Muscle of arm (tissue), 14 donors: ENCODE data around the gene TUBB3. TPM values are rescaled to one million over a fixed set of nuclear protein-coding genes. Genes with fewer than 3 reads are reported as not detected.
"Not testable (repeated sequence)": the region's sequence is repeated elsewhere in the genome, so short reads cannot be mapped to it uniquely, and the experiment has no call there.

Source experiments
- DNase-seq: peaks from one replicate; pipeline ENCODE4 v3.0.0-alpha.2; 2013
- long read RNA-seq, 11 donors: transcript quantifications; one replicate each; lab custom pipeline, GENCODE V29; 2026
- polyA plus RNA-seq, 12 donors: library from polyadenylated mRNA; unstranded; fragments of 120-200 nt; gene quantifications; one replicate each; pipeline ENCODE4 v1.2.1, GENCODE V29; 2013; ENCODE audit not compliant: insufficient read length in 12 of 12

TUBB3 gene
- 10 to 100 TPM in 5 of 12 donors, 1 to 10 TPM in 6, not detected in 1; 4.8 to 36.9 (median 8.4) TPM for polyA plus RNA-seq
- long read RNA-seq, donor 1, transcript TUBB3-201 (4 exons, 1,769 nt): major isoform, 35 of 35 reads
- long read RNA-seq, donor 1, partial matches to known transcripts: 0 of 35 reads
- long read RNA-seq, donor 1, other reads (novel, unspliced or antisense): 0 of 35 reads
- long read RNA-seq, donor 2: 0 reads
- long read RNA-seq, donor 3, partial matches to known transcripts: 0 of 4 reads
- long read RNA-seq, donor 3, other reads (novel, unspliced or antisense): 0 of 4 reads
- long read RNA-seq, donor 4, partial matches to known transcripts: 0 of 1 reads
- long read RNA-seq, donor 4, other reads (novel, unspliced or antisense): 0 of 1 reads
- long read RNA-seq, donor 5, partial matches to known transcripts: 0 of 3 reads
- long read RNA-seq, donor 5, other reads (novel, unspliced or antisense): 0 of 3 reads
- long read RNA-seq, donor 6, partial matches to known transcripts: 0 of 2 reads
- long read RNA-seq, donor 6, other reads (novel, unspliced or antisense): 0 of 2 reads
- long read RNA-seq, donor 7, partial matches to known transcripts: 0 of 1 reads
- long read RNA-seq, donor 7, other reads (novel, unspliced or antisense): 0 of 1 reads
- long read RNA-seq, donor 8, partial matches to known transcripts: 0 of 3 reads
- long read RNA-seq, donor 8, other reads (novel, unspliced or antisense): 0 of 3 reads
- long read RNA-seq, donor 9, partial matches to known transcripts: 0 of 3 reads
- long read RNA-seq, donor 9, other reads (novel, unspliced or antisense): 0 of 3 reads
- long read RNA-seq, donor 10, partial matches to known transcripts: 0 of 2 reads
- long read RNA-seq, donor 10, other reads (novel, unspliced or antisense): 0 of 2 reads
- long read RNA-seq, donor 11, partial matches to known transcripts: 0 of 2 reads
- long read RNA-seq, donor 11, other reads (novel, unspliced or antisense): 0 of 2 reads

DNA sequence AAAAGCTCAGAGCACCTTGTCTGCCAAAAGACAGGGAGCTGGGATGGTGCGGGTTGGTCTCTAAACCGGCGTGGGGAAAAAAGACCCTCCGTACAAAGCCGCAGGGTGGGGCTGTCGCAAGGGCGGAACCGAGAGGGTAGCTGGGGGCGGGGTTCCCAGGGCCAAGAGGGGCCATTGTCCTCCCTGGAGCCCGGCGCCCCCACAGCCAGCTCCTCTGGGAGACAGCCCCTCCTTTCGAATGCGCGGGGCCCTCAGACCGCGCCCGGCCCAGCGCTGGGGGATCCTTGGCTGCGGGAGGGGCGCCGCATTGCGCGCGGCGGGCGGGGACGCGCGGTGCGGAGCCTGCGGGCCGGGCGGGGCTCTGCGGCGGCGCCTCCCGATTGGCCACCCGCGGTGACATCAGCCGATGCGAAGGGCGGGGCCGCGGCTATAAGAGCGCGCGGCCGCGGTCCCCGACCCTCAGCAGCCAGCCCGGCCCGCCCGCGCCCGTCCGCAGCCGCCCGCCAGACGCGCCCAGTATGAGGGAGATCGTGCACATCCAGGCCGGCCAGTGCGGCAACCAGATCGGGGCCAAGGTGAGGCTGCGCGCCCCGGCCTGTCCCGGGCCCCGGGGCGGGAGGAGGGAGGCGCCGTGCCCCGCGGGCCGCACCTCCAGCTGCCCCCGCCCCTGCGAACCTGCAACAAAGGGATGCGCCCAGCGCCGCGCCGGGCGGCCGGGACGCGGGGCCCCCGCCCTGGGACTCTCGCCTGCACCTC is at the start of gene TUBB3:
Gene TUBB3 (plus strand): TSS at position 459 of the 756 bp plus-strand sequence. CDS start 60 bp downstream, at position 519.
- no peak for DNase-seq

- peak; percentile 97 for DNase-seq
Measured at GRCh38 chr16:89873972-89874689, 49.0 kb upstream of the TUBB3 start.

DNA sequence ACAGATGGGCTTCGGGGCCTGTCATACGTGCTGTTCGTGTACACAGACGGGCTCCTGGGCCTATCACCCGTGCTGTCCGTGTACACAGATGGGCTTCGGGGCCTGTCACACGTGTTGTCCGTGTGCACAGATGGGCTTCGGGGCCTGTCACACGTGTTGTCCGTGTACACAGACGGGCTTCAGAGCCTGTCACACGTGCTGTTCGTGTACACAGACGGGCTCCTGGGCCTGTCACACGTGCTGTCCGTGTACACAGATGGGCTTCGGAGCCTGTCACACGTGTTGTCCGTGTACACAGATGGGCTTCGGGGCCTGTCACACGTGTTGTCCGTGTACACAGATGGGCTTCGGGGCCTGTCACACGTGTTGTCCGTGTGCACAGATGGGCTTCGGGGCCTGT is 44.0 kb upstream of the TUBB3 start:
- not testable (repeated sequence) for DNase-seq

GRCh38 chr16:89880477-89881367 is 42.4 kb upstream of the TUBB3 start:
- no peak for DNase-seq

- DNase-seq: no peak
Measured at GRCh38 chr16:89881368-89881730, 41.8 kb upstream of the TUBB3 start.

DNA sequence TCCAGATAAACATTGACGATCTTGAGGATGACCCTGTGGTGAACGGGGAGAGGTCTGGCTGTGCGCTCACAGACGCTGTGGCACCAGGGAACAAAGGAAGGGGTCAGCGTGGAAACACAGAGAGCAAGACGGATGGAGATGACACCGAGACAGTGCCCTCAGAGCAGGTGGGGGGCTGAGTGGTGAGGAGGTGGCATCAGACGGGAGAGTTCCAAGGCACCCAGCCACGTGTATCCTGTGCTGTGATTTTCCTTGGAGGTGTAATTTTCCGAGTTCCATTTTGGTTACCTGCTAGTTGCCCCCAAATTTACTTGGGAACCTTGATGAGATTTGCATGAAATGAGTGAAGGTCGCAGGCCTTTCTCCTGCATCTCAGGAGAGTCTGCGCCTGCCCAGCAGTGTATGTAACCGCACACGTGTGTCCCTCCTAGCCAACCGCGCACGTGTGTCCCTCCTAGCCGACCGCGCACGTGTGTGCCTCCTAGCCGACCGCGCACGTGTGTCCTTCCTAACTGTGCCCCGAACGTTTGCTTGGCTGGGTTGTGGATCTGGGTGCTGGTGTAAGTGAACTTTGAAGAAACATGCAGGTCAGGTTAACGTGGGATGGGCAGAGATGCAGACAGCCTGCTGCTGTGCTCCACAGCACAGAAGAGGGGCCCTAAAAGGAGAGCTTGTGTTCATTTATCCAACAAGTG is 39.6 kb upstream of the TUBB3 start:
- DNase-seq: no peak

DNA sequence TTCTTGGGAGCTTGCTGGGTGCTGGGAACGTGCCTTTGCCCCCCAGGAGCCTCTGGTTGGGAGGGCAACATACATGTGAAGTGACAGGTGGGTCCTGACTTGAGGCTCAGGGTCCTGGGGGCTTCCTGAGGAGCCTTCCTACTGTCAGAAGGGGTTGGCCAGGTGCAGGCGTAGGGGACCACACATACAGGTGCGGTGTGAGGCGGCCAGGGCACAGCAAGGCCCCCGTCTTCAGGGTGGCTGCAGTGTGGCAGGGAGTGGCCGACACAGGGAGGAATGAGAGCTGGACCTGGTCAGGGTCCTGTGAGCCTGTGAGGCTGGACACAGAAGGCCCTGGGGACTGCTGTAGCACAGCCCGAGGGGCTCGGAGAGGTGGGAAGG is 39.1 kb upstream of the TUBB3 start:
- DNase-seq: no peak

- no peak for DNase-seq
Measured at GRCh38 chr16:89887243-89887642, 35.9 kb upstream of the TUBB3 start.

- DNase-seq: no peak
Measured at GRCh38 chr16:89890200-89890599, 32.9 kb upstream of the TUBB3 start.

DNA sequence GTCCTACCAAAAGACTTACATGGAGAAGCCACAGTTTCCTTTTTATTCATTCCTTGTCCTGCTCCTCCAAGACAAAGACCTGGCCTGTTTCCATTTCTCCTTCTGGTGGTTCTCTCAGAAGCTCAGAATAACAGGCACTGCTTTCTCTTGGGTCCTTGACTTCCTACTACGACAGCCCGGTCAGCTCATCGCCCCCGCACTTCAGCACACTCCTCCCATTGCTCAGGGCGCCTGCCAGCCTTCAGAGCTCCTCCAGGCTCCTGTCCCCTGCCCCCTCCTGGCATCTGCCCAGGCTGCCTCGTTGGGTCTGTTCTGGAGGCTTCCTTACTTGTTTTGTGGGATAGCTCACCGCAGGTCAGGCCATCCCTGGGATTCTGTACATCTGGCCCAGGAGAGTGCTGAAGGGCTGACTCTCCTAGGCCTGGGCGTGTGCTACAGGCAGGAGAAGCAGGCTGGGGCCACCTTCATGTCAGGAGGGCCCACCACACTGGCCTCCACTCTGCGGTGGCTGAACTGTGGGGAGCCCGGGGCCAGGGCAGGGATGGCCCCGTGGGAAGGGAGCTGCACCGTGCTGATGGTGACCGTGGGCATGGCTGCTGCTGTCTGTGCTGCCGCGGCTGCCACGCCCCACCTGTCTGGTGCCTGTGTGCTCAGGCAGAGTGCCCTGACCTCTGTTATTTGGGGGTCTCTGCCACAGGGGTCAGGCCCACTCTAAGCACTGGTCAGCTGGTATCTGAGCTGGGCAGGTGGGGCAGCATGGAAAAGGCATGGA is 32.1 kb upstream of the TUBB3 start:
- DNase-seq: no peak

DNA sequence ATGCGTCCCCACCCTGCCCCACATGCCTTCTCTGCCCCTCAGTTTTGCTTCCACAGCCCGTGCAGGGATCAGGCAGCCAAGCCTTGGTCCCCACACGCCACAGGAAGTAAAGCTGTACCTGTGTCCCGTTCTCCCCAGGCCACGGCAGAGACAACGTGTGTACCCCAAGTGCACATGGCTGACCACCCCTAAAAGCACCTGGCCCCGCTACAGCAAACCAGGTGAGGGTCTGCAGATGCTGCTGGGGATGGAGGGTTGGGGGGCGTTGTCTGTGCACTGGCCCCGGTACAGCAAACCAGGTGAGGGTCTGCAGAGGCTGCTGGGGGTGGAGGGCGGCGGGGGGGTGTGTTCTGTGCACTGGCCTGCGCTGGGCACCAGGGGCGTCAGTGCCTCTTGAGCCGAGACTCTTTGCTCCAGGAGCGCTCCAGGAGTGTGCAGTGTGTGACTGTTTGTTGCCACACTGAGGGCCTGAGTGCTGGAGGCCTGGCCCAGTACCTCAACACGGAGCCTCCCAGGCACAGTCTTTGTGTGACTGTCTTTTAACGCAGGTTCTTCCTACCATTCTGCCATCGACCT is 31.0 kb upstream of the TUBB3 start:
- DNase-seq: no peak

GRCh38 chr16:89892635-89893034 is 30.5 kb upstream of the TUBB3 start:
- no peak for DNase-seq

DNA sequence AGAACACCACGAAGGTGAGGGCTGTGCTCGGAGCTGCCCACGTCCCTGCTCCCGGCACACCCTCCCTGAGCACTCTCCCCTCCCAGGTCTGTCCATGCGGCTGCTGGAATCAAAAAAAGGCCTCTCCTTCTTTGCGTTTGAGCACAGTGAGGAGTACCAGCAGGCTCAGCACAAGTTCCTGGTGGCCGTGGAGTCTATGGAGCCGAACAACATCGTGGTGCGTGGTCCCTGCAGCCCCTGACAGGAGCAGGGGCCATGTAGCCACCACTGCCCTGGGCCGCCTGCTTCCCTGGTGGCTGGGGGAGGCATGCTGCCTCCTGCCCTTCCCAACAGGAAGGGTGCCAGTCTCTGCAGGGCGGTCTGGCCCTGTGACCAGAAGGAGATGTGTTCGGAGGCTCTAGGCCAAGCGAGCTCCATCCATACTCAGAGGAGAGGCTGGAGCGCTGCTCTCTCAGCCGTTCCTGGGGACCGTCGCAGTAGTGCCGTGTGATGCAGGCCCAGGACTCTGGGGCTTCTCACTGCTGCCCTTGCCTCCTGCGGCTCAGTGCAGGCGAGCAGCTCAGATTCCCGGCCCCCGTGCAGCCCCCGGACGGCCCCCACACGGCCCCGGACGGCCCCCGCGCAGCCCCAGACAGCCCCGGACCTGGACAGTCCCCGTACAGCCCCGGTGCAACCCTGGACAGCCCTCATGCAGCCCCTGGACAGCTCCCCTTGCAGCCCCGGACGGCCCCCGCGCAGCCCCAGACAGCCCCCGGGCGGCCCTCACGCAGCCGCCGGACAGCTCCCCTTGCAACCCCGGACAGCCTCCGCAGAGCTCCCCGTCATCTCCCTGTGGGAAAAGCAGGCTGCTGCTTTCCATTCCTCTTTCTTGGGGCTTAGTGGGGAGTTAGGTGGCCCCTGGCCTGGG is 29.2 kb upstream of the TUBB3 start:
- no peak for DNase-seq

GRCh38 chr16:89895482-89896250 is 27.5 kb upstream of the TUBB3 start:
- DNase-seq: no peak

DNA sequence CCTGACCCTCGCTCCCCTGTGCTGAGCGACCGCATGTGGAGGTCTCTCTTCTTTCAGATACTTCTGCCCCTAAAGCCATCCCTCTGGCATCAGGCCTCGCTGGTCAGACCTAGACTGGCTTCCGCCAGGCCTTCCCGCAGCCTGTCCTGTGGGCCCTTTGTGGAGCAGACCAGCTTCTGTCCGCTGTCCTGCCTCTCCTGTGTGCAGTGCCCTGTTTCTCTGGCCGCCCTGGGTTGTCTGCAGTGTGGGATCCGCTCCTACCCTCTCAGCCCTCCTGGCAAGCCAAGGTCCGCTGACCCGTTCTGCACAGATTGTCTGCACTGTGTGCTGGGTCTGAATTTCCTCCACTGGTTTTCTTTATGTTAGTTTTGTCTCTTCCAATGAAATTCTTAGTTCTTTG is 25.9 kb upstream of the TUBB3 start:
- DNase-seq: no peak

DNA sequence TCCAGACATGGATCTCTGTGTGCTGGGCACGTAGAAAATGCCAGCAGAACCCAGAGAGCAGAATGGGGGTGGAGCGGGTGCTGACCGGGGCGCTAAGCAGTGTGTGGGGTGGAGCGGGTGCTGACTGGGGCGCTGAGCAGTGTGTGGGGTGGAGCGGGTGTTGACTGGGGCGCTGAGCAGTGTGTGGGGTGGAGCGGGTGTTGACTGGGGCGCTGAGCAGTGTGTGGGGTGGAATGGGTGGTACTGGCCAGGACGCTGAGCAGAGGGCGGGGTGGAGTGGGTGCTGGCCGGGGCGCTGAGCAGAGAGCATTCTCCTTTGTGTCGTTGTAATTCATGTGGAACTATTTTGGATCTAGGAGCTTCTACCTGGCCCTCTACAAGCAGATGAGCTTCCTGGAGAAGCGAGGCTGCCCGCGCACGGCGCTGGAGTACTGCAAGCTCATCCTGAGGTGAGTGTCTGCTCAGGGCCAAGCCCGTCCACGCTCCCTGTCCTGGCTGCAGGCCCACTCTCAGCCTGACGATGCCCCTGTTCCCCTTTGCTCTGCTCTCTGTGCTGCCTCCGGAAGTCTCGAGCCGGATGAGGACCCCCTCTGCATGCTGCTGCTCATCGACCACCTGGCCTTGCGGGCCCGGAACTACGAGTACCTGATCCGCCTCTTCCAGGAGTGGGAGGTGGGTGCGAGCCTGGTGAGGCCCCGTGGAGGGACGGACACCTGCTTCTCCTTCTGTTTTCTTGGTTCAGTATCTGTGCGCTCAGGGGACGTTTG is 24.8 kb upstream of the TUBB3 start:
- DNase-seq: no peak
